ENCODE data around the gene PPRC1. TPM values are rescaled to one million over a fixed set of nuclear protein-coding genes. Genes with fewer than 3 reads are reported as not detected.
"Not testable (repeated sequence)": the region's sequence is repeated elsewhere in the genome, so short reads cannot be mapped to it uniquely, and the experiment has no call there.

Gene PPRC1
- polyA plus RNA-seq, 12 donors: 18.3 to 37.3 (median 29.7) TPM; not detected in 1

- DNase-seq: not testable (repeated sequence)
Observed at GRCh38 chr10:102188941-102189898, 56.4 kb downstream of the PPRC1 start.

DNA sequence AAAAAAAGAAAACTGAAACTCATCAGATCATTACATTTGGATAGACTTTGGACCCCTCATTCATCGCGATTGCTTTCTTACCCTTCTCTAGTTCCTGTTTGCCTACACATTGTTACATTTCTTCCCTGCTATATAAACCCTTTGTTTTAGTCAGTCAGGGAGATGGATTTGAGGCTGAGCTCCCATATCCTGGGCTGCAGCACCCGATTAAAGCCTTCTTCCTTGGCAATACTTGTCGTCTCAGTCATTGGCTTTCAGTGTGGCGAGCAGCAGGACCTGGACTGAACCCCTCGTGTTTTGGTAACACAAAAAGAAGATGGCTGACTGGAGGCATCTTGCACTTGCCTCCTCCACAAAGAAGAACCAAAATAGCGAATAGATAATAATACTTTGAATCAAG is 59.1 kb downstream of the PPRC1 start:
- DNase-seq: no peak

DNA sequence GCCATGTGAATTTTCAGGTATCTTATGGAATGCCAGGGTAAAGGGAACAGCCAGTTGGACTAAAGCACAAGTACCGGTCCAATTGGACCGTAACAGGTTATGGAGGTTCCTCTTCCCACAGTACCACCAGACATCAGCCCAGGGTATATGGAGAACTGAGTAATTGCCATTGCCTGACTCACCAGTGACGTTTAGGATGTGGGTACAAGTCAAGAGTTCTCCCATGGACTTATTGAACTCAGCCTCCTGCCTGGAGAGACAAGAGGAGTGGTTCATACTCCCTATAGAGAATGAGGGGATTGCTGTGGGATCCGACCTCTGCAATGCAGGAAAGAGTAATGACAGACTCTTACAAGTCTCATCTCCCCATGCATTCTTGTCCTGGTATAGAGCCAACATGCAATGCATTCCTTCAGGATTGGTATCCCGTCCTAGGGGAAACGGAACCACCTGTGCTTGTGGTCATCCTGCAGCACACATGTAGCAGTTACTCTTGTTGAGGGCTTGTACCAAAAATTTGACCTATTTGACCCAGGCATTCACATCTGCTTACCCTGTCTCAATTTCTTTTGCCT is 62.5 kb downstream of the PPRC1 start:
- DNase-seq: no peak

- DNase-seq: no peak
Observed at GRCh38 chr10:102196893-102197292, 64.1 kb downstream of the PPRC1 start.

- DNase-seq: no peak
Observed at GRCh38 chr10:102198027-102198426, 65.2 kb downstream of the PPRC1 start.

Other genes with a start within 250 kb of the PPRC1 start
- gene ARMH3, start 76.9 kb upstream of the PPRC1 start, polyA plus RNA-seq (ENCODE audit: insufficient read length in 12 of 12): 10 to 100 TPM in 10 of 12 donors, 1 to 10 TPM in 1, not detected in 1; 8.9 to 17.3 (median 14.3) TPM
- gene HPS6, start 67.7 kb upstream of the PPRC1 start, polyA plus RNA-seq (ENCODE audit: insufficient read length in 12 of 12): 10 to 100 TPM in 2 of 12 donors, 1 to 10 TPM in 9, not detected in 1; 5.8 to 14.5 (median 7.9) TPM
- gene LDB1, start 12.7 kb upstream of the PPRC1 start, polyA plus RNA-seq (ENCODE audit: insufficient read length in 12 of 12): 100 to 1,000 TPM in 1 of 12 donors, 10 to 100 TPM in 10, not detected in 1; 60.2 to 147 (median 78.2) TPM
- gene NOLC1, start 19.3 kb downstream of the PPRC1 start, polyA plus RNA-seq (ENCODE audit: insufficient read length in 12 of 12): 100 to 1,000 TPM in 2 of 12 donors, 10 to 100 TPM in 9, not detected in 1; 63.0 to 104 (median 71.7) TPM
- gene ELOVL3, start 93.3 kb downstream of the PPRC1 start, polyA plus RNA-seq (ENCODE audit: insufficient read length in 12 of 12): 1 to 10 TPM in 1 of 12 donors, under 1 TPM in 9, not detected in 2; 0.39 to 1.3 (median 0.58) TPM
- gene PITX3, start 108.5 kb downstream of the PPRC1 start, polyA plus RNA-seq (ENCODE audit: insufficient read length in 12 of 12): 10 to 100 TPM in 8 of 12 donors, 1 to 10 TPM in 3, not detected in 1; 7.0 to 26.2 (median 12.8) TPM
- 10 to 100 TPM in 11 of 12 donors, not detected in 1; 29.2 to 56.2 (median 50.1) TPM for gene GBF1, start 112.5 kb downstream of the PPRC1 start, polyA plus RNA-seq (ENCODE audit: insufficient read length in 12 of 12)